GM23338 (cell line): ENCODE results near the gene TMPRSS3. TPM values are rescaled to one million over a fixed set of nuclear protein-coding genes. Genes with fewer than 3 reads are reported as not detected.

Experiments
- ATAC-seq: fragments of 200-7000 bp; cut with Tn5 transposase; 3 replicates; pipeline ENCODE4 v1.9.1; 2020
- DNase-seq: peaks from one replicate; pipeline ENCODE4 v3.0.0-alpha.2; 2015; ENCODE audit warnings: low spot score
- H2AFZ ChIP-seq: fragments of 200-600 bp; sonication (generic); 2 replicates; pipeline ENCODE4 v1.8.0; 2016; ENCODE audit warnings: antibody characterized with exemption, mild to moderate bottlenecking, moderate library complexity
- H3F3A ChIP-seq: fragments of 200-600 bp; sonication (generic); replicated peaks from 2 replicates; pipeline ENCODE4 v1.8.0; 2017; ENCODE audit warnings: antibody characterized with exemption, mixed run types, low read depth
- H3K27ac ChIP-seq: fragments of 200-600 bp; sonication (generic); 2 replicates; pipeline ENCODE4 v1.6.1; 2016; ENCODE audit warnings: low read depth
- H3K27me3 ChIP-seq: fragments of 200-600 bp; sonication (generic); 2 replicates; pipeline ENCODE4 v1.8.0; 2016; ENCODE audit warnings: mild to moderate bottlenecking, mixed run types, moderate library complexity; ENCODE audit not compliant: insufficient read depth
- H3K36me3 ChIP-seq: fragments of 200-600 bp; sonication (generic); 2 replicates; pipeline ENCODE4 v1.8.0; 2016; ENCODE audit warnings: mild to moderate bottlenecking; ENCODE audit not compliant: insufficient read depth
- H3K4me1 ChIP-seq: fragments of 200-600 bp; sonication (generic); 2 replicates; pipeline ENCODE4 v1.8.0; 2016; ENCODE audit warnings: mild to moderate bottlenecking, moderate library complexity; ENCODE audit not compliant: insufficient read depth
- H3K4me2 ChIP-seq: fragments of 200-600 bp; sonication (generic); 2 replicates; pipeline ENCODE4 v1.7.1; 2017; ENCODE audit warnings: mixed run types
- H3K4me3 ChIP-seq: fragments of 200-600 bp; sonication (generic); 2 replicates; pipeline ENCODE4 v1.6.1; 2016; ENCODE audit warnings: mixed run types
- H3K79me2 ChIP-seq: fragments of 200-600 bp; sonication (generic); replicated peaks from 2 replicates; pipeline ENCODE4 v1.8.0; 2017; ENCODE audit warnings: mild to moderate bottlenecking; ENCODE audit not compliant: insufficient read depth
- H3K9me2 ChIP-seq: fragments of 200-600 bp; sonication (generic); 2 replicates; pipeline ENCODE4 v1.8.0; 2017; ENCODE audit not compliant: insufficient read depth
- H4K20me1 ChIP-seq: fragments of 200-600 bp; sonication (generic); replicated peaks from 2 replicates; pipeline ENCODE4 v1.8.0; 2017; ENCODE audit warnings: mild to moderate bottlenecking; ENCODE audit not compliant: insufficient read depth
- H3K27ac Mint-ChIP-seq: 2 replicates; pipeline ENCODE4 v1.8.0; 2020; ENCODE audit warnings: inconsistent platforms, mild to moderate bottlenecking, moderate library complexity, mixed read lengths
- H3K27me3 Mint-ChIP-seq: 3 replicates; pipeline ENCODE4 v1.8.0; 2022; ENCODE audit warnings: low read depth, mild to moderate bottlenecking, moderate library complexity, mixed read lengths, inconsistent platforms; ENCODE audit not compliant: insufficient read depth, poor library complexity
- H3K36me3 Mint-ChIP-seq: 3 replicates; pipeline ENCODE4 v1.8.0; 2021; ENCODE audit warnings: low read depth, mild to moderate bottlenecking, inconsistent platforms, moderate library complexity, mixed read lengths
- H3K4me1 Mint-ChIP-seq: 3 replicates; pipeline ENCODE4 v1.8.0; 2020; ENCODE audit warnings: mild to moderate bottlenecking, inconsistent platforms, mixed read lengths
- H3K4me3 Mint-ChIP-seq: 3 replicates; pipeline ENCODE4 v1.8.0; 2021; ENCODE audit warnings: moderate library complexity, mild to moderate bottlenecking, inconsistent platforms, mixed read lengths
- H3K9me3 Mint-ChIP-seq: 3 replicates; pipeline ENCODE4 v1.8.0; 2020; ENCODE audit warnings: moderate library complexity, mild to moderate bottlenecking, inconsistent platforms, mixed read lengths
- CREB1 ChIP-seq: fragments of 250-450 bp; sonication (Bioruptor Pico); IDR thresholded peaks from 2 replicates; pipeline ENCODE4 v1.5.0; 2020; ENCODE audit warnings: low read depth, mild to moderate bottlenecking, moderate library complexity
- EZH2phosphoT487 ChIP-seq: fragments of 200-600 bp; sonication (generic); IDR thresholded peaks from one replicate; pipeline ENCODE4 v1.8.1; 2018; ENCODE audit warnings: antibody characterized with exemption; ENCODE audit not compliant: unreplicated experiment
- NANOG ChIP-seq: IDR thresholded peaks from 2 replicates; pipeline ENCODE4 v1.6.1; 2016; ENCODE audit warnings: antibody characterized with exemption, borderline replicate concordance
- STAT1 ChIP-seq: IDR thresholded peaks from one replicate; pipeline ENCODE4 v1.6.1; 2016; ENCODE audit warnings: antibody characterized with exemption; ENCODE audit not compliant: unreplicated experiment
- ZNF331 ChIP-seq: fragments of 250-450 bp; sonication (Bioruptor Pico); IDR thresholded peaks from 2 replicates; pipeline ENCODE4 v1.5.0; 2020; ENCODE audit warnings: low read depth, mild to moderate bottlenecking, moderate library complexity
- polyA plus RNA-seq: library from polyadenylated mRNA; unstranded; fragments of >200 nt; fragmentation: Nextera tagmentation; extraction: Ambion mirVana; gene quantifications from 2 replicates; pipeline ENCODE4 v1.2.1, GENCODE V29; 2016
- total RNA-seq: library from RNA; depleted of rRNA; stranded (reverse); fragments of >200 nt; shearing (Covaris generic); gene quantifications from 2 replicates; pipeline ENCODE4 v1.2.3, GENCODE V29; 2014
- TF ChIP-seq, protein P1 (sequence below): fragments of 250-450 bp; sonication (Bioruptor Pico); IDR thresholded peaks from 2 replicates; pipeline ENCODE4 v1.5.0; 2020; ENCODE audit warnings: mild to moderate bottlenecking, moderate library complexity
- TF ChIP-seq, protein P2 (sequence below), 2 experiments: fragments of 200-600 bp in 1 of 2; sonication (generic) in 1 of 2; conservative IDR thresholded peaks; 2 replicates each; pipeline versions ENCODE4 v1.5.1 to v1.6.1; 2016 to 2017; ENCODE audit warnings: antibody characterized with exemption in 2 of 2, low read depth in 2 of 2, mild to moderate bottlenecking in 2 of 2, moderate library complexity in 1 of 2

The TMPRSS3 gene
- total and polyA plus RNA-seq, 2 experiments from 2014 or later: 0.17 TPM; not detected in 1

DNA sequence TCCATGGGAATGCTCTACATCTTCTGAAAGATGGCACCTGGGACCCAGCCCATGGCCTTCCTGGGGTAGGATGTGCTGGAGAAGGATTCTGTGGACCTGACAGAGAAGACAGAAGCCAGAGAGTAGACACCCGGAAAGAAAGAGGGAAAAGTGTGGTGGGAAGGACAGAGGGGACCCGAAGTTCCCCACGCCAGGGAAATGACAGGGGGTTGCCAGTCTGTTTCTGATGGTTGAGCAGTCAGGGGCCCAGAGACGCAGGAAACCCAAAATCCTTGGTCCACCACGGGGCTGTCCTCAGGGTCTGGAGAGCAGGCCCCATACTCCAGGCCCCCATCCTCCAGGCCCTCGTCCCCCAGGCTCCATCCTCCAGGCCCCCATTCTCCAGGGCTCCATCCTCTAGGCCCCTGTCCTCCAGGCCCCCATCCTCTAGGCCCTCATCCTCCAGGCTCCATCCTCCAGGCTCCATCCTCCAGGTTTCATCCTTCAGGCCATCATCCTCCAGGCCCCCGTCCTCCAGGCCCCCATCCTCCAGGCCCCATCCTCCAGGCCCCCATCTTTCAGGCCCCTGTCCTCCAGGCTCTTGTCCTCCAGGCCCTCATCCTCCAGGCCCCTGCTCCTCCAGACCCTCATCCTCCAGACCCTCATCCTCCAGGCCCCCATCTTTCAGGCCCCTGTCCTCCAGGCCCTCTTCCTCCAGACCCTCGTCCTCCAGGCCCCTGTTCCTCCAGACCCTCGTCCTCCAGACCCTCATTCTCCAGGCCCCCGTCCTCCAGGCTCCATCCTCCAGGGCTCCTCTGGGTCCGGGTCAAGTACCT, 44.0 kb downstream of the TMPRSS3 start (continued):
- TF ChIP-seq, protein P1, sequence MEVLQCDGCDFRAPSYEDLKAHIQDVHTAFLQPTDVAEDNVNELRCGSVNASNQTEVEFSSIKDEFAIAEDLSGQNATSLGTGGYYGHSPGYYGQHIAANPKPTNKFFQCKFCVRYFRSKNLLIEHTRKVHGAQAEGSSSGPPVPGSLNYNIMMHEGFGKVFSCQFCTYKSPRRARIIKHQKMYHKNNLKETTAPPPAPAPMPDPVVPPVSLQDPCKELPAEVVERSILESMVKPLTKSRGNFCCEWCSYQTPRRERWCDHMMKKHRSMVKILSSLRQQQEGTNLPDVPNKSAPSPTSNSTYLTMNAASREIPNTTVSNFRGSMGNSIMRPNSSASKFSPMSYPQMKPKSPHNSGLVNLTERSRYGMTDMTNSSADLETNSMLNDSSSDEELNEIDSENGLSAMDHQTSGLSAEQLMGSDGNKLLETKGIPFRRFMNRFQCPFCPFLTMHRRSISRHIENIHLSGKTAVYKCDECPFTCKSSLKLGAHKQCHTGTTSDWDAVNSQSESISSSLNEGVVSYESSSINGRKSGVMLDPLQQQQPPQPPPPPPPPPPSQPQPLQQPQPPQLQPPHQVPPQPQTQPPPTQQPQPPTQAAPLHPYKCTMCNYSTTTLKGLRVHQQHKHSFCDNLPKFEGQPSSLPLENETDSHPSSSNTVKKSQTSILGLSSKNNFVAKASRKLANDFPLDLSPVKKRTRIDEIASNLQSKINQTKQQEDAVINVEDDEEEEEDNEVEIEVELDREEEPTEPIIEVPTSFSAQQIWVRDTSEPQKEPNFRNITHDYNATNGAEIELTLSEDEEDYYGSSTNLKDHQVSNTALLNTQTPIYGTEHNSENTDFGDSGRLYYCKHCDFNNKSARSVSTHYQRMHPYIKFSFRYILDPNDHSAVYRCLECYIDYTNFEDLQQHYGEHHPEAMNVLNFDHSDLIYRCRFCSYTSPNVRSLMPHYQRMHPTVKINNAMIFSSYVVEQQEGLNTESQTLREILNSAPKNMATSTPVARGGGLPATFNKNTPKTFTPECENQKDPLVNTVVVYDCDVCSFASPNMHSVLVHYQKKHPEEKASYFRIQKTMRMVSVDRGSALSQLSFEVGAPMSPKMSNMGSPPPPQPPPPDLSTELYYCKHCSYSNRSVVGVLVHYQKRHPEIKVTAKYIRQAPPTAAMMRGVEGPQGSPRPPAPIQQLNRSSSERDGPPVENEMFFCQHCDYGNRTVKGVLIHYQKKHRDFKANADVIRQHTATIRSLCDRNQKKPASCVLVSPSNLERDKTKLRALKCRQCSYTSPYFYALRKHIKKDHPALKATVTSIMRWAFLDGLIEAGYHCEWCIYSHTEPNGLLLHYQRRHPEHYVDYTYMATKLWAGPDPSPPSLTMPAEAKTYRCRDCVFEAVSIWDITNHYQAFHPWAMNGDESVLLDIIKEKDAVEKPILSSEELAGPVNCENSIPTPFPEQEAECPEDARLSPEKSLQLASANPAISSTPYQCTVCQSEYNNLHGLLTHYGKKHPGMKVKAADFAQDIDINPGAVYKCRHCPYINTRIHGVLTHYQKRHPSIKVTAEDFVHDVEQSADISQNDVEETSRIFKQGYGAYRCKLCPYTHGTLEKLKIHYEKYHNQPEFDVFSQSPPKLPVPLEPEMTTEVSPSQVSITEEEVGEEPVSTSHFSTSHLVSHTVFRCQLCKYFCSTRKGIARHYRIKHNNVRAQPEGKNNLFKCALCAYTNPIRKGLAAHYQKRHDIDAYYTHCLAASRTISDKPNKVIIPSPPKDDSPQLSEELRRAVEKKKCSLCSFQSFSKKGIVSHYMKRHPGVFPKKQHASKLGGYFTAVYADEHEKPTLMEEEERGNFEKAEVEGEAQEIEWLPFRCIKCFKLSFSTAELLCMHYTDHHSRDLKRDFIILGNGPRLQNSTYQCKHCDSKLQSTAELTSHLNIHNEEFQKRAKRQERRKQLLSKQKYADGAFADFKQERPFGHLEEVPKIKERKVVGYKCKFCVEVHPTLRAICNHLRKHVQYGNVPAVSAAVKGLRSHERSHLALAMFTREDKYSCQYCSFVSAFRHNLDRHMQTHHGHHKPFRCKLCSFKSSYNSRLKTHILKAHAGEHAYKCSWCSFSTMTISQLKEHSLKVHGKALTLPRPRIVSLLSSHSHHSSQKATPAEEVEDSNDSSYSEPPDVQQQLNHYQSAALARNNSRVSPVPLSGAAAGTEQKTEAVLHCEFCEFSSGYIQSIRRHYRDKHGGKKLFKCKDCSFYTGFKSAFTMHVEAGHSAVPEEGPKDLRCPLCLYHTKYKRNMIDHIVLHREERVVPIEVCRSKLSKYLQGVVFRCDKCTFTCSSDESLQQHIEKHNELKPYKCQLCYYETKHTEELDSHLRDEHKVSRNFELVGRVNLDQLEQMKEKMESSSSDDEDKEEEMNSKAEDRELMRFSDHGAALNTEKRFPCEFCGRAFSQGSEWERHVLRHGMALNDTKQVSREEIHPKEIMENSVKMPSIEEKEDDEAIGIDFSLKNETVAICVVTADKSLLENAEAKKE (CRISPR knock-in tag): no peak
- TF ChIP-seq ZNF331 (CRISPR knock-in tag): no peak

DNA sequence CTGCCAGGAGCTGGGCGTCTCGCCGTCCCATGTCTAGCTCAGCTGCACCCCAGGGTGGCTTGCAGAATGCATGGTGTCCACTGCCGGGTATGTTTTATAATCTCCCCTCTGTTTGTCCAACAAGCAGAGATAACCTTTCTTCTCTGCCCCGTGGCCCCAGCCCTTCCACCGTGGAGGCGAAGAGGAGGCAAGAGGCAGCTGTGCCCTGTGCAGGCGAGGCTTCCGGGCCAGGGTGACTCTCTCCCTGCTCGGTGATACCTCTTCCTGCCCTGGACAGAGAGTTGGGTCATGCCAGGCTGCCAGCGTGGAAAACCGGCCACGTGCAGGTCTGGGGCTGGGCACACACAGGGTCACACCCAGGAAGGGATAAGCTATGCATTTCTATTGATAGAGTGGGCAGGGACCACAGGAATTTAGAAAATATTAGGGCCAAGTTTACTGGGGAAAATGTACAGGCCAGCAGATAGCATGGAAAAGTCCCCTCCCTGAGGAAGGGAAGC, 44.9 kb downstream of the TMPRSS3 start, which contains the start of gene TFF2:
Gene TFF2 (minus strand): TSS at position 68 of the 500 bp plus-strand sequence. CDS start 37 bp downstream, at position 31.
- no peaks in the 10 kb centered on the region for H3K36me3 ChIP-seq
- ATAC-seq: no peak
- no peak for TF ChIP-seq ZNF331 (CRISPR knock-in tag)
- TF ChIP-seq EZH2phosphoT487: no peak
- no peak for TF ChIP-seq NANOG
- no peak for TF ChIP-seq STAT1
- TF ChIP-seq, protein P2, sequence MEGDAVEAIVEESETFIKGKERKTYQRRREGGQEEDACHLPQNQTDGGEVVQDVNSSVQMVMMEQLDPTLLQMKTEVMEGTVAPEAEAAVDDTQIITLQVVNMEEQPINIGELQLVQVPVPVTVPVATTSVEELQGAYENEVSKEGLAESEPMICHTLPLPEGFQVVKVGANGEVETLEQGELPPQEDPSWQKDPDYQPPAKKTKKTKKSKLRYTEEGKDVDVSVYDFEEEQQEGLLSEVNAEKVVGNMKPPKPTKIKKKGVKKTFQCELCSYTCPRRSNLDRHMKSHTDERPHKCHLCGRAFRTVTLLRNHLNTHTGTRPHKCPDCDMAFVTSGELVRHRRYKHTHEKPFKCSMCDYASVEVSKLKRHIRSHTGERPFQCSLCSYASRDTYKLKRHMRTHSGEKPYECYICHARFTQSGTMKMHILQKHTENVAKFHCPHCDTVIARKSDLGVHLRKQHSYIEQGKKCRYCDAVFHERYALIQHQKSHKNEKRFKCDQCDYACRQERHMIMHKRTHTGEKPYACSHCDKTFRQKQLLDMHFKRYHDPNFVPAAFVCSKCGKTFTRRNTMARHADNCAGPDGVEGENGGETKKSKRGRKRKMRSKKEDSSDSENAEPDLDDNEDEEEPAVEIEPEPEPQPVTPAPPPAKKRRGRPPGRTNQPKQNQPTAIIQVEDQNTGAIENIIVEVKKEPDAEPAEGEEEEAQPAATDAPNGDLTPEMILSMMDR (conservative IDR thresholded peaks at IDR 0.05; ENCODE audit: low read depth in 2 of 2): no peak
- TF ChIP-seq CREB1 (CRISPR knock-in tag): no peak

More for the DNA sequence above, 44.9 kb downstream of the TMPRSS3 start, which contains the start of gene TFF2:
- no peaks in the 10 kb centered on the region; the same call in 2 of the 3 replicates for H3K36me3 Mint-ChIP-seq
- no peaks in the 10 kb centered on the region for H3F3A ChIP-seq
- no peaks in the 10 kb centered on the region for H3K27me3 ChIP-seq
- no peak within 1 kb of the TSS for H3K27ac ChIP-seq
- H3K79me2 ChIP-seq: no peaks in the 10 kb centered on the region
- H4K20me1 ChIP-seq: no peaks in the 10 kb centered on the region
- H3K27ac Mint-ChIP-seq: no peak within 1 kb of the TSS
- H3K4me3 Mint-ChIP-seq: no peak within 1 kb of the TSS
- H3K9me3 Mint-ChIP-seq: peaks cover 4% of the 10 kb centered on the region; the same call in 2 of the 3 replicates
- 0 out of 2 replicates have a peak, but pooled peaks cover 9% of the 10 kb centered on the region for H3K9me2 ChIP-seq
- H3K27me3 Mint-ChIP-seq: peaks cover 13% of the 10 kb centered on the region
- no peak for DNase-seq
- no peaks in the 10 kb centered on the region for H3K4me1 Mint-ChIP-seq
- H3K4me1 ChIP-seq: no peaks in the 10 kb centered on the region
- H2AFZ ChIP-seq: no peak within 1 kb of the TSS
- H3K4me3 ChIP-seq: no peak within 1 kb of the TSS
- H3K4me2 ChIP-seq: no peak within 1 kb of the TSS
